ENCODE measurements around the gene LSMEM2.
"Not testable (repeated sequence)": the region's sequence is repeated elsewhere in the genome, so short reads cannot be mapped to it uniquely, and the experiment has no call there.

- not testable (repeated sequence) for TF ChIP-seq POLR2A (IDR thresholded peaks at IDR 0.05; ENCODE audit: low read length); GATA1 (IDR thresholded peaks at IDR 0.05; ENCODE audit: low read depth, low read length)
Measured at GRCh38 chr3:50312041-50312440, 33.2 kb downstream of the LSMEM2 start.

Measured in erythroblast (primary cell).